ENCODE measurements around the gene MRPL38. TPM values are rescaled to one million over a fixed set of nuclear protein-coding genes. Genes with fewer than 3 reads are reported as not detected.

The MRPL38 gene
- total and polyA plus RNA-seq, 2 of the 8 experiments (the other 6 are each of a cell fraction or from before 2014, with no cell fraction given) = 78.4 to 125 TPM

GRCh38 chr17:75877752-75878173, 26.9 kb downstream of the MRPL38 start (continued):
- TF ChIP-seq KDM5A (IDR thresholded peaks at IDR 0.05; ENCODE audit: low read length) = no peak
- TF ChIP-seq HDAC6 (IDR thresholded peaks at IDR 0.05; ENCODE audit: low read depth, low read length) = no peak
- TF ChIP-seq TAF1 (IDR thresholded peaks at IDR 0.05; ENCODE audit: low read depth, low read length) = peak; percentile 51
- TF ChIP-seq CTCF (IDR thresholded peaks at IDR 0.05; ENCODE audit: control extremely low read depth in 1 of 3, insufficient read depth in 1 of 3, low read depth in 1 of 3, low read length in 3 of 3) = peak; percentile 53 to 69 (median 57)
- TF ChIP-seq ASH2L (IDR thresholded peaks at IDR 0.05; ENCODE audit: low read length) = no peak
- TF ChIP-seq RAD21 (IDR thresholded peaks at IDR 0.05 in 1 of 2, conservative IDR thresholded peaks at IDR 0.05 in 1 of 2; ENCODE audit: low read depth in 2 of 2, low read length in 2 of 2) = peak; percentile 10 to 44; a peak in 1 of 4 replicates
- TF ChIP-seq SAP30 (IDR thresholded peaks at IDR 0.05; ENCODE audit: insufficient read depth, insufficient replicate concordance, low read length) = no peak
- TF ChIP-seq RNF2 (IDR thresholded peaks at IDR 0.05; ENCODE audit: borderline replicate concordance, low read depth, low read length, missing control alignments, poor library complexity, severe bottlenecking) = peak; percentile 37
- TF ChIP-seq BRCA1 (IDR thresholded peaks at IDR 0.05; ENCODE audit: low read depth, low read length) = no peak
- TF ChIP-seq RBBP5 (IDR thresholded peaks at IDR 0.05; ENCODE audit: borderline replicate concordance, low read depth, low read length) = peak; percentile 71; the same call in 1 of the 2 replicates
- peak; percentile 11 for TF ChIP-seq EZH2 (IDR thresholded peaks at IDR 0.05; ENCODE audit: low read depth, low read length, severe bottlenecking)
- no peak for TF ChIP-seq TBP (IDR thresholded peaks at IDR 0.05; ENCODE audit: low read depth, low read length)
- TF ChIP-seq E2F6 (IDR thresholded peaks at IDR 0.05) = peak; percentile 63
- no peak for TF ChIP-seq USF2 (IDR thresholded peaks at IDR 0.05; ENCODE audit: low read length)
- TF ChIP-seq CHD2 (IDR thresholded peaks at IDR 0.05; ENCODE audit: low read length) = no peak
